H1 (cell line): ENCODE measurements around the gene SLC8A3. TPM values are rescaled to one million over a fixed set of nuclear protein-coding genes. Genes with fewer than 3 reads are reported as not detected.

Experiments
- CTCF ChIA-PET: fragments of 300-600 bp; sonication (Branson Sonifier 250); formaldehyde crosslinking; loops from one replicate; lab custom pipeline; 2021; ENCODE audit not compliant: partially characterized antibody; lab: Charles Lee
- POLR2A ChIA-PET: fragments of 300-600 bp; sonication (Branson Sonifier 250); formaldehyde crosslinking; loops from one replicate; lab custom pipeline; 2021; ENCODE audit warnings: inconsistent platforms; ENCODE audit not compliant: partially characterized antibody; lab: Charles Lee
- DNase-seq, 2 experiments: peaks; one replicate each; pipeline versions ENCODE4 v3.0.0 to v3.0.0-alpha.2; 2010 to 2022; ENCODE audit warnings: low spot score in 2 of 2, low read depth in 1 of 2, mixed read lengths in 1 of 2
- FAIRE-seq: peaks from 2 replicates; lab custom pipeline; 2011; peaks lifted over from hg19 to GRCh38; lab: Jason Lieb, UNC
- H2AFZ ChIP-seq: 2 replicates; pipeline ENCODE4 v1.8.1; 2012; ENCODE audit warnings: low read length, inconsistent platforms
- H2AK5ac ChIP-seq: 2 replicates; pipeline ENCODE4 v1.6.1; 2013; ENCODE audit warnings: low read depth, low read length
- H2BK120ac ChIP-seq: replicated peaks from 2 replicates; pipeline ENCODE3; 2013; ENCODE audit warnings: low read depth, low read length, inconsistent platforms
- H2BK12ac ChIP-seq: 2 replicates; pipeline ENCODE4 v1.6.1; 2013; ENCODE audit warnings: low read depth, low read length
- H2BK15ac ChIP-seq: 2 replicates; pipeline ENCODE4 v1.6.1; 2013; ENCODE audit warnings: low read length
- H2BK20ac ChIP-seq: 2 replicates; pipeline ENCODE4 v1.6.1; 2013; ENCODE audit warnings: low read length
- H2BK5ac ChIP-seq: 2 replicates; pipeline ENCODE4 v1.6.1; 2013; ENCODE audit warnings: low read depth, low read length
- H3K14ac ChIP-seq: 2 replicates; pipeline ENCODE4 v1.6.1; 2013; ENCODE audit warnings: inconsistent platforms; ENCODE audit not compliant: insufficient read length
- H3K18ac ChIP-seq: 2 replicates; pipeline ENCODE4 v1.6.1; 2013; ENCODE audit warnings: low read length; ENCODE audit errors: extremely low read depth
- H3K23ac ChIP-seq: 2 replicates; pipeline ENCODE4 v1.6.1; 2013; ENCODE audit warnings: inconsistent platforms; ENCODE audit not compliant: insufficient read length
- H3K23me2 ChIP-seq: 2 replicates; pipeline ENCODE4 v1.6.1; 2013; ENCODE audit warnings: low read depth, low read length
- H3K27ac ChIP-seq: 2 replicates; pipeline ENCODE4 v1.6.1; 2011; ENCODE audit warnings: low read depth, low read length, inconsistent platforms
- H3K27me3 ChIP-seq, 4 experiments: replicated peaks in 1 of 4; 1 replicate in 1 of 4; 2 replicates in 3 of 4; pipeline versions ENCODE4 v1.6.1 to v1.8.1; 2011 to 2013; ENCODE audit warnings: low read length in 3 of 4, mild to moderate bottlenecking in 3 of 4, inconsistent platforms in 2 of 4, mixed read lengths in 2 of 4, moderate library complexity in 1 of 4; ENCODE audit not compliant: control insufficient read depth in 3 of 4, insufficient read depth in 3 of 4; ENCODE audit errors: extremely low read depth in 1 of 4
- H3K36me3 ChIP-seq, 4 experiments: 2 replicates each; pipeline versions ENCODE4 v1.6.1 to v1.8.1; 2011 to 2013; ENCODE audit warnings: mild to moderate bottlenecking in 4 of 4, low read length in 3 of 4, moderate library complexity in 2 of 4, control low read depth in 1 of 4, inconsistent platforms in 1 of 4; ENCODE audit not compliant: insufficient read depth in 4 of 4, control insufficient read depth in 2 of 4
- H3K4ac ChIP-seq: replicated peaks from 2 replicates; pipeline ENCODE3; 2013; ENCODE audit warnings: low read length, low read depth, mixed read lengths, inconsistent platforms; ENCODE audit not compliant: insufficient read length
- H3K4me1 ChIP-seq, 4 experiments: replicated peaks in 1 of 4; 1 replicate in 1 of 4; 2 replicates in 3 of 4; pipeline versions ENCODE4 v1.6.1 to v1.8.1; 2011 to 2013; ENCODE audit warnings: low read length in 3 of 4, inconsistent platforms in 2 of 4, mixed read lengths in 1 of 4; ENCODE audit not compliant: insufficient read depth in 4 of 4, control insufficient read depth in 3 of 4
- H3K4me2 ChIP-seq, 2 experiments: 2 replicates each; pipeline versions ENCODE4 v1.6.1 to v1.8.1; 2011 to 2013; ENCODE audit warnings: low read depth in 2 of 2, low read length in 2 of 2, control low read depth in 1 of 2, inconsistent platforms in 1 of 2, mild to moderate bottlenecking in 1 of 2; ENCODE audit not compliant: insufficient read depth in 1 of 2
- H3K4me3 ChIP-seq, 4 experiments: fragments of 200-600, 300-600 bp in 1 of 4; sonication (generic), shearing (Covaris generic), sonication (Bioruptor Twin) in 1 of 4; 2 replicates each; pipeline versions ENCODE4 v1.5.1 to v1.8.1; 2011 to 2016; ENCODE audit warnings: low read length in 4 of 4, low read depth in 3 of 4, control low read depth in 2 of 4, inconsistent platforms in 2 of 4, mild to moderate bottlenecking in 2 of 4, mixed read lengths in 1 of 4, moderate library complexity in 1 of 4; ENCODE audit not compliant: insufficient read depth in 2 of 4; ENCODE audit errors: extremely low read depth in 1 of 4
- H3K56ac ChIP-seq: replicated peaks from 2 replicates; pipeline ENCODE3; 2013; ENCODE audit warnings: low read depth, mild to moderate bottlenecking, mixed read lengths, low read length, inconsistent platforms; ENCODE audit not compliant: insufficient read length
- H3K79me1 ChIP-seq: 2 replicates; pipeline ENCODE4 v1.6.1; 2013; ENCODE audit warnings: low read depth, low read length, control low read depth
- H3K79me2 ChIP-seq, 2 experiments: 2 replicates each; pipeline versions ENCODE4 v1.6.1 to v1.8.1; 2012 to 2013; ENCODE audit warnings: low read length in 2 of 2, mild to moderate bottlenecking in 2 of 2, inconsistent platforms in 1 of 2; ENCODE audit not compliant: insufficient read depth in 2 of 2, control insufficient read depth in 1 of 2
- H3K9ac ChIP-seq, 4 experiments: replicated peaks in 1 of 4; 1 replicate in 1 of 4; 2 replicates in 3 of 4; pipeline versions ENCODE4 v1.6.1 to v1.8.1; 2011 to 2013; ENCODE audit warnings: low read depth in 3 of 4, low read length in 3 of 4, control low read depth in 2 of 4, mild to moderate bottlenecking in 2 of 4, moderate library complexity in 2 of 4, inconsistent platforms in 1 of 4; ENCODE audit errors: extremely low read depth in 1 of 4
- H3K9me3 ChIP-seq, 2 experiments: 2 replicates each; pipeline versions ENCODE4 v1.6.1 to v1.8.1; 2012 to 2013; ENCODE audit warnings: mild to moderate bottlenecking in 2 of 2, moderate library complexity in 2 of 2, control low read depth in 1 of 2, inconsistent platforms in 1 of 2, low read depth in 1 of 2, low read length in 1 of 2, mixed read lengths in 1 of 2; ENCODE audit not compliant: insufficient read depth in 2 of 2
- H4K20me1 ChIP-seq, 2 experiments: replicated peaks in 1 of 2; 2 replicates each; pipeline versions ENCODE3 to v1.8.1; 2011 to 2013; ENCODE audit warnings: inconsistent platforms in 2 of 2, low read length in 2 of 2, mild to moderate bottlenecking in 1 of 2; ENCODE audit not compliant: insufficient read depth in 2 of 2, control insufficient read depth in 1 of 2
- H4K5ac ChIP-seq: 2 replicates; pipeline ENCODE4 v1.6.1; 2013; ENCODE audit warnings: low read length, low read depth, mixed read lengths, inconsistent platforms; ENCODE audit not compliant: insufficient read length
- H4K8ac ChIP-seq: 2 replicates; pipeline ENCODE4 v1.8.0; 2013; ENCODE audit warnings: mild to moderate bottlenecking, moderate library complexity, low read length, inconsistent platforms; ENCODE audit not compliant: insufficient read depth; ENCODE audit errors: extremely low read depth
- H4K91ac ChIP-seq: replicated peaks from 2 replicates; pipeline ENCODE3; 2013; ENCODE audit warnings: low read length, mixed read lengths, inconsistent platforms; ENCODE audit not compliant: insufficient read length
- BRCA1 ChIP-seq: IDR thresholded peaks from 2 replicates; pipeline ENCODE4 v1.6.1; 2012; ENCODE audit warnings: low read depth, low read length, improper control_type of control experiment
- CHD2 ChIP-seq: IDR thresholded peaks from 2 replicates; pipeline ENCODE4 v1.6.1; 2012; ENCODE audit warnings: low read length, improper control_type of control experiment
- EGR1 ChIP-seq: IDR thresholded peaks from 2 replicates; pipeline ENCODE4 v1.6.1; 2011; ENCODE audit warnings: low read depth, low read length, borderline replicate concordance
- EZH2 ChIP-seq: fragments of 200-600 bp; sonication (generic); IDR thresholded peaks from 2 replicates; pipeline ENCODE4 v1.7.1; 2012; ENCODE audit warnings: low read depth, mild to moderate bottlenecking, moderate library complexity, low read length, inconsistent platforms; ENCODE audit not compliant: severe bottlenecking
- HDAC6 ChIP-seq: IDR thresholded peaks from one replicate; pipeline ENCODE4 v1.7.1; 2012; ENCODE audit warnings: low read depth, mild to moderate bottlenecking, inconsistent platforms, low read length, moderate library complexity
- JUN ChIP-seq: IDR thresholded peaks from 2 replicates; pipeline ENCODE4 v1.6.1; 2011; ENCODE audit warnings: low read depth, mild to moderate bottlenecking, improper control_type of control experiment, low read length
- POU5F1 ChIP-seq: IDR thresholded peaks from 2 replicates; pipeline ENCODE4 v1.6.1; 2011; ENCODE audit warnings: low read depth, mild to moderate bottlenecking, low read length, moderate library complexity
- RBBP5 ChIP-seq: IDR thresholded peaks from 2 replicates; pipeline ENCODE4 v1.7.1; 2012; ENCODE audit warnings: low read depth, mild to moderate bottlenecking, inconsistent platforms, low read length, moderate library complexity, borderline replicate concordance
- RFX5 ChIP-seq: IDR thresholded peaks from 2 replicates; pipeline ENCODE4 v1.6.1; 2011; ENCODE audit warnings: low read depth, low read length, improper control_type of control experiment, borderline replicate concordance
- RXRA ChIP-seq: IDR thresholded peaks from 2 replicates; pipeline ENCODE4 v1.6.1; 2011; ENCODE audit warnings: low read depth, mild to moderate bottlenecking, low read length, moderate library complexity; ENCODE audit not compliant: insufficient read depth
- WGBS, 2 experiments: shearing (Covaris generic) in 1 of 2; methylation state at CpG; one replicate each; pipeline versions ENCODE4 v1.1.6 to v1.1.7; 2013 to 2015; ENCODE audit warnings: low lambda C conversion rate in 2 of 2, mixed read lengths in 2 of 2, inconsistent platforms in 1 of 2, low coverage in 1 of 2, missing lambda C conversion rate in 1 of 2; ENCODE audit not compliant: insufficient replicate concordance in 2 of 2, insufficient coverage in 1 of 2, insufficient read length in 1 of 2; ENCODE audit errors: extremely low coverage in 1 of 2, missing lambda C conversion rate in 1 of 2; 5-methylcytosine and 5-hydroxymethylcytosine counted together
- polyA plus RNA-seq, 7 experiments: library from polyadenylated mRNA; depleted of rRNA in 3 of 7; stranded (reverse) in 5 of 7; unstranded in 2 of 7; fragments of >200 nt in 5 of 7; fragments of 200-250 nt in 2 of 7; gene quantifications; 1 replicate in 5 of 7; 2 replicates in 1 of 7; 4 replicates in 1 of 7; pipeline versions ENCODE4 v1.2.1 to v1.2.3, GENCODE V29; 2011 to 2013; ENCODE audit warnings: missing spikeins in 2 of 7, mixed read lengths in 2 of 7
- total RNA-seq: library from RNA; stranded (reverse); fragmentation: NEBNext Ultra II Directional; extraction: Animal tissue kit (Norgen Biotek cat#: 25700); gene quantifications from 2 replicates; pipeline ENCODE4 v1.2.1, GENCODE V29; 2021
- TF ChIP-seq, protein P1 (sequence below): IDR thresholded peaks from 2 replicates; pipeline ENCODE4 v1.6.1; 2011; ENCODE audit warnings: low read length, improper control_type of control experiment

SLC8A3 gene
- total and polyA plus RNA-seq, 2 of the 8 experiments (the other 6 are each of a cell fraction or from before 2014, with no cell fraction given): 0.38 to 1.1 TPM

DNA sequence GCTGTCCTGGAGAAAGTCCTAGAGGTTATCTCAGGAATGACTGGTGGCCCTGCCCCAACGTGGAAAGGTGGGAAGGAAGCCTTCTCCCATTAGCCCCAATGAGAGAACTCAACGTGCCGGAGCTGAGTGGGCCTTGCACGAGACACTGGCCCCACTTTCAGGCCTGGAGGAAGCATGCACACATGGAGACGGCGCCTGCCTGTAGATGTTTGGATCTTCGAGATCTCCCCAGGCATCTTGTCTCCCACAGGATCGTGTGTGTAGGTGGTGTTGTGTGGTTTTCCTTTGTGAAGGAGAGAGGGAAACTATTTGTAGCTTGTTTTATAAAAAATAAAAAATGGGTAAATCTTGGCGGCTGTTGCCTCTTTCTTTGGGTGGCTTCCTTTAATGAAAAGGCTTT is 156.7 kb downstream of the SLC8A3 start:
- H4K20me1 ChIP-seq: no peaks in the 10 kb centered on the region
- H2AFZ ChIP-seq: no peak overlapping the region
- peaks cover 2 to 11% (median 7%) of the 10 kb centered on the region in 4 experiments for H3K4me1 ChIP-seq
- DNase-seq (no peak), FAIRE-seq (no peak)
- H3K9ac ChIP-seq: no peak overlapping the region
- H3K56ac ChIP-seq: no peak overlapping the region
- peak overlapping the region; percentile 66; the same call in 1 of the 2 replicates for H2AK5ac ChIP-seq
- ChIA-PET POLR2A (no interaction called here), CTCF (interaction anchor here (0.5 to 3.7 kb wide), 10 partner anchors 15 to 336 kb away, joined by 3 to 27 read pairs (median 4); no protein-coding TSS in a partner anchor)
- no peak overlapping the region for H4K5ac ChIP-seq
- H3K27me3 ChIP-seq: no peaks in the 10 kb centered on the region; a peak in 1 of 7 replicates
- no peaks in the 10 kb centered on the region for H3K79me2 ChIP-seq
- no peak overlapping the region for H2BK120ac ChIP-seq
- no peaks in the 10 kb centered on the region for H3K36me3 ChIP-seq
- H4K91ac ChIP-seq: no peak overlapping the region
- H3K4me2 ChIP-seq: no peak overlapping the region
- H2BK15ac ChIP-seq: 0 out of 2 replicates have a peak overlapping the region, but pooled peaks have one; percentile 61
- H4K8ac ChIP-seq: no peak overlapping the region
- H2BK12ac ChIP-seq: 0 out of 2 replicates have a peak overlapping the region, but pooled peaks have one; percentile 52
- H3K14ac ChIP-seq: no peak overlapping the region
- H3K18ac ChIP-seq: peak overlapping the region; percentile 71; the same call in 1 of the 2 replicates
- H3K9me3 ChIP-seq: no peaks in the 10 kb centered on the region
- H3K4me3 ChIP-seq: no peak overlapping the region
- peak overlapping the region; percentile 90; the same call in 1 of the 2 replicates for H2BK20ac ChIP-seq
- 91% methylated on average over 9 of the region's 9 CpGs; no CpG with 5 or more reads in 1 of the 2 experiments for WGBS, 2 experiments
- H3K4ac ChIP-seq: no peak overlapping the region
- H3K23me2 ChIP-seq: no peaks in the 10 kb centered on the region
- no peak overlapping the region for H3K27ac ChIP-seq
- no peaks in the 10 kb centered on the region for H3K79me1 ChIP-seq
- peak overlapping the region; percentile 81; the same call in 1 of the 2 replicates for H2BK5ac ChIP-seq
- no peak overlapping the region for H3K23ac ChIP-seq
- TF ChIP-seq RXRA (no peak), BRCA1 (no peak), HDAC6 (no peak), POU5F1 (no peak), JUN (no peak), EGR1 (no peak), RFX5 (no peak), CHD2 (no peak), EZH2 (no peak), RBBP5 (no peak)
- TF ChIP-seq, protein P1, sequence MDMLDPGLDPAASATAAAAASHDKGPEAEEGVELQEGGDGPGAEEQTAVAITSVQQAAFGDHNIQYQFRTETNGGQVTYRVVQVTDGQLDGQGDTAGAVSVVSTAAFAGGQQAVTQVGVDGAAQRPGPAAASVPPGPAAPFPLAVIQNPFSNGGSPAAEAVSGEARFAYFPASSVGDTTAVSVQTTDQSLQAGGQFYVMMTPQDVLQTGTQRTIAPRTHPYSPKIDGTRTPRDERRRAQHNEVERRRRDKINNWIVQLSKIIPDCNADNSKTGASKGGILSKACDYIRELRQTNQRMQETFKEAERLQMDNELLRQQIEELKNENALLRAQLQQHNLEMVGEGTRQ: no peak
